ENCODE measurements around the gene CALML6.

The CALML6 gene

GRCh38 chr1:1889090-1889750 lies 25.8 kb upstream of the CALML6 start:
- DNase-seq (ENCODE audit: extremely low read depth, low read depth), result no peak

GRCh38 chr1:1889847-1890505 lies 25.1 kb upstream of the CALML6 start:
- TF ChIP-seq CTCF (IDR thresholded peaks at IDR 0.05; ENCODE audit: low read depth, low read length), result no peak
- DNase-seq (ENCODE audit: extremely low read depth, low read depth), result no peak

More at GRCh38 chr1:1889090-1889750, 25.8 kb upstream of the CALML6 start:
- no peak for TF ChIP-seq CTCF (IDR thresholded peaks at IDR 0.05; ENCODE audit: low read depth, low read length)

GRCh38 chr1:1890506-1891348 lies 24.3 kb upstream of the CALML6 start, which contains the start of gene GNB1:
Gene GNB1, minus strand, starts transcription at chr1:1891087. Its CDS starts 65,634 bp downstream, at chr1:1825453.
- no peak for TF ChIP-seq CTCF (IDR thresholded peaks at IDR 0.05; ENCODE audit: low read depth, low read length)

GRCh38 chr1:1891349-1892078 lies 23.5 kb upstream of the CALML6 start:
- TF ChIP-seq CTCF (IDR thresholded peaks at IDR 0.05; ENCODE audit: low read depth, low read length), result no peak
- DNase-seq (ENCODE audit: extremely low read depth, low read depth), result no peak

More at GRCh38 chr1:1890506-1891348, 24.3 kb upstream of the CALML6 start, which contains the start of gene GNB1:
- peak; percentile 71 for DNase-seq (ENCODE audit: extremely low read depth, low read depth)

- TF ChIP-seq CTCF (IDR thresholded peaks at IDR 0.05; ENCODE audit: low read depth, low read length), result no peak
Observed at GRCh38 chr1:1892079-1892762, 22.8 kb upstream of the CALML6 start.

GRCh38 chr1:1892763-1893120 lies 22.3 kb upstream of the CALML6 start:
- TF ChIP-seq CTCF (IDR thresholded peaks at IDR 0.05; ENCODE audit: low read depth, low read length), result no peak
- no peak for DNase-seq (ENCODE audit: extremely low read depth, low read depth)

More at GRCh38 chr1:1892079-1892762, 22.8 kb upstream of the CALML6 start:
- DNase-seq (ENCODE audit: extremely low read depth, low read depth), result no peak
